Activated T-cell treated with anti-CD3 and anti-CD28 coated beads for 4 hours (primary cell): ENCODE data around the gene MBTD1.
"Not testable (repeated sequence)": the region's sequence is repeated elsewhere in the genome, so short reads cannot be mapped to it uniquely, and the experiment has no call there.

Source experiments
- DNase-seq: peaks from one replicate; pipeline ENCODE4 v3.0.0-alpha.2; 2020

The MBTD1 gene

GRCh38 chr17:51251010-51251409 lies 8.8 kb downstream of the MBTD1 start:
- no peak for DNase-seq

- DNase-seq: no peak
Measured at GRCh38 chr17:51250314-51250840, 9.5 kb downstream of the MBTD1 start.

GRCh38 chr17:51245535-51245934 lies 14.3 kb downstream of the MBTD1 start:
- DNase-seq: no peak

- no peak for DNase-seq
Measured at GRCh38 chr17:51244041-51244440, 15.8 kb downstream of the MBTD1 start.

- no peak for DNase-seq
Measured at GRCh38 chr17:51240275-51240674, 19.6 kb downstream of the MBTD1 start.

- DNase-seq: no peak
Measured at GRCh38 chr17:51238255-51238887, 21.5 kb downstream of the MBTD1 start.

- DNase-seq: no peak
Measured at GRCh38 chr17:51234162-51234561, 25.7 kb downstream of the MBTD1 start.

- DNase-seq: no peak
Measured at GRCh38 chr17:51231999-51232398, 27.9 kb downstream of the MBTD1 start.

GRCh38 chr17:51230306-51230705 lies 29.5 kb downstream of the MBTD1 start:
- DNase-seq: no peak

GRCh38 chr17:51229889-51230288 lies 30.0 kb downstream of the MBTD1 start:
- DNase-seq: no peak

- DNase-seq: no peak
Measured at GRCh38 chr17:51228161-51228560, 31.7 kb downstream of the MBTD1 start.

GRCh38 chr17:51225523-51225922 lies 34.3 kb downstream of the MBTD1 start:
- DNase-seq: not testable (repeated sequence)

GRCh38 chr17:51224402-51225262 lies 35.2 kb downstream of the MBTD1 start:
- DNase-seq: no peak

- DNase-seq: no peak
Measured at GRCh38 chr17:51221322-51221721, 38.5 kb downstream of the MBTD1 start.

- no peak for DNase-seq
Measured at GRCh38 chr17:51217946-51218345, 41.9 kb downstream of the MBTD1 start.

- DNase-seq: no peak
Measured at GRCh38 chr17:51214920-51215319, 44.9 kb downstream of the MBTD1 start.

GRCh38 chr17:51203838-51204237 lies 56.0 kb downstream of the MBTD1 start:
- no peak for DNase-seq

- no peak for DNase-seq
Measured at GRCh38 chr17:51200846-51201245, 59.0 kb downstream of the MBTD1 start.

- no peak for DNase-seq
Measured at GRCh38 chr17:51200295-51200694, 59.6 kb downstream of the MBTD1 start.

- DNase-seq: no peak
Measured at GRCh38 chr17:51197754-51198153, 62.1 kb downstream of the MBTD1 start.

- no peak for DNase-seq
Measured at GRCh38 chr17:51191895-51192294, 68.0 kb downstream of the MBTD1 start.

GRCh38 chr17:51189628-51190027 lies 70.2 kb downstream of the MBTD1 start:
- DNase-seq: no peak

GRCh38 chr17:51189162-51189561 lies 70.7 kb downstream of the MBTD1 start:
- no peak for DNase-seq

GRCh38 chr17:51188271-51188833 lies 71.5 kb downstream of the MBTD1 start:
- no peak for DNase-seq
